Stimulated activated naive CD8-positive, alpha-beta T cell treated with anti-CD3 and anti-CD28 coated beads, Interleukin-15, Interleukin-2, amounts not matched to agents 100 U/mL and 50 U/mL, for 24 hours (primary cell): ENCODE results near the gene CLDN8.

Experiments used
- ATAC-seq: fragments of 150-1000 bp; cut with Tn5 transposase; one replicate; pipeline ENCODE4 v1.10.0; 2021
- DNase-seq: peaks from one replicate; pipeline ENCODE4 v3.0.0; 2021

Gene CLDN8

GRCh38 chr21:30216041-30216723 lies at the start of gene CLDN8:
CLDN8 (minus strand) TSS chr21:30216097; CDS start chr21:30215925, 172 bp downstream.
- no peak for ATAC-seq

GRCh38 chr21:30257773-30258172 lies 41.9 kb upstream of the CLDN8 start:
- ATAC-seq, result no peak
- DNase-seq, result no peak

More at GRCh38 chr21:30216041-30216723, at the start of gene CLDN8:
- DNase-seq, result no peak

DNA sequence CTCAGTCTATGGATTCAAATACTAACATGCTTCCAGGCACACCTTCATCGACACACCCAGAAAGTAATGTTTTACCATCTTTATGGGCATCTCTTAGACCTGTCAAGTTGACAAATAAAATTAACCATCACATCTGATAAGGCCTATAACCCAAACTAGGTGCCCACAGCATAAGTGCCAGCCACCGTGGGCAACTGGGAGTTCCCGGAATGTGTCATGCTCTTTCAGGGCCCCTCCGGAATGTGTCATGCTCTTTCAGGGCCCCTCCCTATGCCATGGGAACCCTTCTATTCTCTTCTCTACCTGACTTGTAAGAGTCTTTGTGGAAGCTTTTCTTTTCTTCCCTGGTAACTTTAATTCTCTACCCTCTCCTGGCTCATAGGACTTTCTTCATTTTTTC lies 40.2 kb upstream of the CLDN8 start:
- DNase-seq (no peak), ATAC-seq (no peak)

- ATAC-seq (no peak), DNase-seq (no peak)
Observed at GRCh38 chr21:30255679-30256078, 39.8 kb upstream of the CLDN8 start.

DNA sequence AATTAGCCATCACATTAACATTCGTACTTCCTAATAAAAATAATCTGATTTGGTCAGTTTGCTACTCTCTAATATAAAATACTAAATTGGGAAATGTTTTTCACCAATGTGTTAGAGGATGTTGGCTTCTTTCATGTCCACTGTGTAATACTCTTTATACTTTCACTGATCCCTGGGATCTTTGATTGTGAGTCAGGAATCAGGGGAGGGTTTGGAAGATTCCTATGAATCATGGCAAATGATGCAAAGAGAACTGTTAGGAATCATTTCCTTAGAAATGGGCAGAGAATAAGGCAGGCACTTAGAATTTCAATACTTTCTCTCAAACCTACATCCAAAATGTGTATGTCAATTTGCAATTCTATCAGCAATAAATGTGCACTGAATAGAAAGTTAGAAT lies 35.9 kb upstream of the CLDN8 start:
- DNase-seq (no peak), ATAC-seq (no peak)

DNA sequence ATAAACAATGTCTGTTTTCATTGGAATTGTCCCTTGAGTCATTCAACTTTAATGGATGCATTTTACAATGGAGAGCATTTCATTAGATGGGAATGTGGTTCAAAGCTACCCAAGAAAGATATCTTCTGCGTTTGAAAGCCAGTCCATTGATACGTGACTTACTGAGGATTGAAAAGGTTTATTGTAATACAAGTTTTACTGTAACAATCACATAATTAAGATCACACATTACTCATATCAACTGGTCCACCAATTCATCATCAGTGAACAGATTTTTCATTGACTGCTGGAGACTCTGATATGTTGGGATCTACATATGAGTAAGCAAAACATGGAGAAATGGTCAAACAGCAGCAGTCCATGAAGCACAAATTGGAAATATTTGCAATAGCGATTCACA lies 34.0 kb upstream of the CLDN8 start:
- no peak for ATAC-seq
- DNase-seq, result no peak

DNA sequence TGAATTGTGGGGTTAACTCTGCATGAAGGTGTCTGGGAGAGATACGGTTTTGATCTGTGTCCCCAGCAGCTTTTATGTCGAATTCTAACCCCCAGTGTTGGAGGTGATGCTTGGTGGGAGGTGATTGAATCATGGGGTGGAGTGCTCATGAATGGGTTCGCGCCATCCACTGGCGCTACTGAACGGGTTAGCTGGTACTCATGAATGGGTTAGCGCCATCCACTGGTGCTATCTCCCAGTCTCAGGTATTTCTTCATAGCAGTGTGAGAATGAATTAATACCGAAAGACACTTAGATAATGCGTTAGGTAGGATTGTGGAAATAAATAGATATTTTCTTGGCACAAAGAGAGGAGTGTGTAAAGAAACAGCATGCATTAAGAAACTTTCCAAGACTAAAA lies 32.9 kb upstream of the CLDN8 start:
- DNase-seq, result no peak
- no peak for ATAC-seq

GRCh38 chr21:30245061-30245460 lies 29.2 kb upstream of the CLDN8 start:
- ATAC-seq, result no peak

DNA sequence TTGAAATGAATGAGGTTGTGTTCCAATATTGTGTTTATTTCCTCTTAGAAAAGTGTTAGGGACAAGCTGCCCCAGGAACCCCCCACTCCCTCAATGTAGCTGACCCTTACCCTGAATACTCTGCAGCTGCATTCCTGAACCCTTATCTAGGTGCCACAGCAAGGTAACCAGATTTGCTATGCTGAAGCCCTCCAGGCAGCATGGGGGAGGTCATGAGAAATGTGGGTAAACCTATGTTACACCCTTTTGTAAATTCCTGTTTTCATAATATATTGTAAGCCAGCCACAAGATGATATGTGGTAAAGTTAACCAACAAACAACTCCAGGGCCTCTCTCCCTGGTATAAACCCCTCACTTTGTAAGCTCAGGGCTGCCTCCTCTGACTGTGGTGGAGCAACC lies 27.8 kb upstream of the CLDN8 start:
- DNase-seq, result no peak
- no peak for ATAC-seq

More at GRCh38 chr21:30245061-30245460, 29.2 kb upstream of the CLDN8 start:
- no peak for DNase-seq

DNA sequence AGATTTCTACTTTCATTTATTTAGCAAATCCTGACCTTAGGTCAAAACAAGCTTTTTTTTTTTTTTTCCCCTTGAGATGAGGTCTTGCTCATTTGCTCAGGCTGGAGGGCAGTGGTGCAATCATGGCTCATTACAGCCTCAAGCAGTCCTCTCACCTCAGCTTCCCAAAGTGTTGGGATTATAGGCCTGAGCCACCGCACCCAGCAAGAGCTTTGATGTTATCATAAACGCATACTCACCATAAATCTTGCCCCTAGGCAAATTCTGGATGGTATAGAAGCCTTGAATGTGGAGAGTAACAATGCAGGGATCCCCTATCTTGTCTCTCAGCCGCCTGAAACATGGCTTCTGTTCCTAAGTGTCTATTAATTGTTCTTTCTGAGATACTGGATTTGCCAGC lies 24.8 kb upstream of the CLDN8 start:
- ATAC-seq, result no peak
- DNase-seq, result no peak

- no peak for DNase-seq
- no peak for ATAC-seq
Observed at GRCh38 chr21:30238168-30238567, 22.3 kb upstream of the CLDN8 start.

GRCh38 chr21:30234643-30235042 lies 18.7 kb upstream of the CLDN8 start:
- DNase-seq (no peak), ATAC-seq (no peak)

DNA sequence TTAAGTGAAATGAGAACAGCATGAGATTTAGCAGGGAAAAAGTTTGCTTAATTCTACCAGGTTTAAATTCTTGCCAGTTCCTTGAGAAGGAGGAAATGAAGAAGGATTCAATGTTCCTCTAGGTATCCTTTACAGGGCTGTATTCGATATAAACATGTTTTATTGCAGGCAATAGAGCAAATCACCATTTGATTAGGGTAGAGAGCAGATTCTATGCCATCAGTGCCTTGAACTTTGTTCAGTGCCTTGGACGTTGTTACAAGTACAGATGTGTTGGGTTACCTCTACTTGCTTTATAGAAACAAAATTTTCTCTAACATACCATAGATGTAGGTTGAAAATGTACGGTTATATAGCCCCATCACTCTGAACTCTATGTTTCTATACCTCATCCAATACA lies 18.2 kb upstream of the CLDN8 start:
- no peak for ATAC-seq
- DNase-seq, result no peak

DNA sequence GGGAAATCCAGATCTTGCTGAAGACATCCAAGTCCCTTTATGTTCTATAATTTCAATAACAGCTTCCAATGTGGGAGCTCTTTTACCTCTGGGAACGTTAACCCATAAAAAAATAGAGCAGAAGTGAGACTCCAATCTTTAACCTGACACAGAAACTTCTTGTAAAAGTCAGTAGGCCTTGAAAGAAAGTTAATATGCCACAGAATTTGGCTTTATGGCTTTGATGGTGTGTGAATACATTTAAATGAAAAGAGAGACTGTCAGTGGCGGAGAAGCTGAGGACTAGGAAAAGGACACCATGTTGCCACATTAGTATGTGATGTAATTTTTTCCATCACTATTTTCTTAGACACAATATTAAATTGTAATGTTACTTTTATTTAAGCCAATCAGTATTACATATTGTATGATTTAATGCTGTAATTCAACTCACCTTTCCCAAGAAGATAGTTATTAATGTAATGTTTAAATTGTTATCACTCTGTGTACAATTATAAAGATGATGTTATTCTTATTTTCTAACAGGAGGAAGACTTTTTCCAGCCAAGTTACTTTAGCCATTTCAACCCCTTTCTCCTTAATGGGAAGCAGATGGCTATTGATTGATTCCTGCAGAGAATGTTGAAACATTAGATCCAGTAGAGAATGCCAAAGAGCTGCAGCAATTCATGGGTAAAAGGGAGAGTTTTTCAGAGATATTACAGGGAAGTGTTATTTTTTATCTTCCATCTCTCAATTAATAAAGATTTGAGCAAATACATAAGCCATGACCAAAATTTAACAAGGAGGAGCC lies 17.5 kb upstream of the CLDN8 start:
- DNase-seq, result no peak
- ATAC-seq, result no peak

DNA sequence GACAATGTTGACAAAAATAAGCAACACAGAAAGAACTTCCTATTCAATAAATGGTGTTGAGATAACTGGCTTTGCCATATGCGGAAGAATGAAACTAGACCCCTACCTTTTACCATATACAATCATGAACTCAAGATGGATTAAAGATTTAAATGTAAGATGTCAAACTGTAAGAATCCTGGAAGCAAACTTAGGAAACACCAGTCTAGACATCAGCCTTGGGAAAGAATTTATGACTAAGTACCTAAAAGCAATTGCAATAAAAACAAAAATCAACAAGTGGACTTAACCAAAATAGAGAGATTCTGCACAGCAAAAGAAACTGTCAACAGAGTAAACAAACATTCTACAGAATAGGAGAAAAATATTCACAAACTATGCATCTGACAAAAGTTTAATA lies 16.1 kb upstream of the CLDN8 start:
- no peak for DNase-seq
- ATAC-seq, result no peak

DNA sequence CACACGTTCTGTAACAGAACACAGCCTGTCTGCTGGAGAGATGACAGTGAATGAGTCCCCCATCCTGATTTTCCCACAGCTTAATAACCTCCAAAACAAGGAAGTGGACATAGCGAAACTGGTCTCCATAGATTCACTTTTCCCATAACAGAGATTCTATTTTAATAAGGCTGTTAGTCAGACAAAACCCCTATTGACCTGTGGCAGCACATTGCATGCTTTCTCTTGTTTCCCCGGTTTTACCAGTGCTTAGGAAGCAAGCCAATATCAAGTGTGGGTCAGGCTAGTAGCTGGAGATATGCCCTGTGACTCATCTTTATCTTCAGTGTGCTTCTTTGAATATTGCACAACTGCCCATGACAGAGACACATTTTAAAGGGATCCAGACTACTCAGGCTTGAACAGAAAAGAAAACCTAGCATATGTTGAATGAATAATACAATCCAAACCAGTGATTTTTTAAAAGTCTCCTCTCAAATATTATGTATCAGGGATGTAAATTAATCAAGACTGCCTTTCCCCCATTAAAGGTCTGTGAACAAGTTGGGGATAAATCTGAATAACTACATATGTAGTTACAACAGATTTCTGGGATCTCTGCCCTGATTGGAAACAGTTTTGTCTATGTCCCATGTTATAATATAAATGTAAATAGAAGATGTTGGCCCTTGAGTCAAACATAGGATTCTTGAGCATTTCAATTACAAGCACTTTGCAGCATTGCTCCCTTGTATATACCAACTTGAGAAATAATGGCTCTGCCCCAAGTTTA lies 11.9 kb upstream of the CLDN8 start:
- DNase-seq (no peak), ATAC-seq (no peak)

GRCh38 chr21:30227128-30227527 lies 11.2 kb upstream of the CLDN8 start:
- ATAC-seq (no peak), DNase-seq (no peak)

- ATAC-seq, result no peak
- DNase-seq, result no peak
Observed at GRCh38 chr21:30223596-30223995, 7.7 kb upstream of the CLDN8 start.

- ATAC-seq, result no peak
- DNase-seq, result no peak
Observed at GRCh38 chr21:30222724-30223123, 6.8 kb upstream of the CLDN8 start.

GRCh38 chr21:30211071-30211470 lies 4.8 kb downstream of the CLDN8 start:
- ATAC-seq, result no peak

GRCh38 chr21:30209601-30210000 lies 6.3 kb downstream of the CLDN8 start:
- DNase-seq (no peak), ATAC-seq (no peak)

More at GRCh38 chr21:30211071-30211470, 4.8 kb downstream of the CLDN8 start:
- DNase-seq, result no peak

DNA sequence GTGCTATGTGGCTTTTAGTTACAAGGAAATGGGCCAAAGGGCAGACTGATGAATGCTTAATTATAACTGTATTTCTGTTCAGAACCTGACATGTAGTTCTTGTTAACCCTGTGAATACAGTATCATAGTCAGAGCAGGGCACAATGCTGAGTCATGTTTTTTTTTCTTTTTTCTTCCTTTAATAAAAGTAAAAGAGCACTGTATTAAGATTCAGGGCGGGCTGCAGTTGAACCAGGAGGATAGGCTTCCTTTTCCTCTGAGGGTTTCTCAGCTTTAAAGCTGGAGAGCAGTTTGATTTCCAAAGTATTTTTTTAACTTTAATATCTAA lies 8.7 kb downstream of the CLDN8 start:
- no peak for DNase-seq
- no peak for ATAC-seq
